ENCODE results near the gene CST6. TPM values are rescaled to one million over a fixed set of nuclear protein-coding genes. Genes with fewer than 3 reads are reported as not detected.

Gene CST6
- total RNA-seq, 1 donor from 2014 or later = not detected

DNA sequence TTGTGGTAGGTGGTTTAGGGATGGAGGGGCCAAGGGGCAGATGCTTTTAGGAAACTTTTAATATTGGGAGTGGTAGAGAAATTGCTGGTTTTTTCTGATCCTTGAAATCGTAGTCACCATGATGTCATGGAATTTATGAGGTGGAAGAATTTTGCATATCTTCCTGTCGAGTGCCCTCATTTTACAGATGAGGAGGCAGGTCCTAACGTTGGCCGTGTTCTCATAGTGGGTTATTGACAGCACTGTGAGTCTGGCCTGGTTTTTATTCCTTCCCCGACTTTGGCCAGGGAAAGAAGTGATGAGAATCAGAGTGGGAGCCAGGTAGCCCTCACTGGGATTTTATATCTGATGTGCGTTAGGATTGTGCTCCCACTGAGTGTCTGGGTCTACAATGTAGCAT is 49.5 kb downstream of the CST6 start:
- Histone ChIP-seq H3K9me3 (replicated peaks) (no peaks in the 10 kb centered on the region), H3K4me3 (no peak overlapping the region), H3K36me3 (peaks cover 100% of the 10 kb centered on the region), H3K4me1 (no peaks in the 10 kb centered on the region), H3K27me3 (ENCODE audit: low read depth) (no peaks in the 10 kb centered on the region), H3K27ac (replicated peaks) (no peak overlapping the region)
- intact Hi-C loops (cut with micrococcal nuclease) = no loop called here
- DNase-seq = no peak
- TF ChIP-seq, protein P1, sequence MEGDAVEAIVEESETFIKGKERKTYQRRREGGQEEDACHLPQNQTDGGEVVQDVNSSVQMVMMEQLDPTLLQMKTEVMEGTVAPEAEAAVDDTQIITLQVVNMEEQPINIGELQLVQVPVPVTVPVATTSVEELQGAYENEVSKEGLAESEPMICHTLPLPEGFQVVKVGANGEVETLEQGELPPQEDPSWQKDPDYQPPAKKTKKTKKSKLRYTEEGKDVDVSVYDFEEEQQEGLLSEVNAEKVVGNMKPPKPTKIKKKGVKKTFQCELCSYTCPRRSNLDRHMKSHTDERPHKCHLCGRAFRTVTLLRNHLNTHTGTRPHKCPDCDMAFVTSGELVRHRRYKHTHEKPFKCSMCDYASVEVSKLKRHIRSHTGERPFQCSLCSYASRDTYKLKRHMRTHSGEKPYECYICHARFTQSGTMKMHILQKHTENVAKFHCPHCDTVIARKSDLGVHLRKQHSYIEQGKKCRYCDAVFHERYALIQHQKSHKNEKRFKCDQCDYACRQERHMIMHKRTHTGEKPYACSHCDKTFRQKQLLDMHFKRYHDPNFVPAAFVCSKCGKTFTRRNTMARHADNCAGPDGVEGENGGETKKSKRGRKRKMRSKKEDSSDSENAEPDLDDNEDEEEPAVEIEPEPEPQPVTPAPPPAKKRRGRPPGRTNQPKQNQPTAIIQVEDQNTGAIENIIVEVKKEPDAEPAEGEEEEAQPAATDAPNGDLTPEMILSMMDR (IDR thresholded peaks at IDR 0.05; ENCODE audit: borderline replicate concordance) = no peak

DNA sequence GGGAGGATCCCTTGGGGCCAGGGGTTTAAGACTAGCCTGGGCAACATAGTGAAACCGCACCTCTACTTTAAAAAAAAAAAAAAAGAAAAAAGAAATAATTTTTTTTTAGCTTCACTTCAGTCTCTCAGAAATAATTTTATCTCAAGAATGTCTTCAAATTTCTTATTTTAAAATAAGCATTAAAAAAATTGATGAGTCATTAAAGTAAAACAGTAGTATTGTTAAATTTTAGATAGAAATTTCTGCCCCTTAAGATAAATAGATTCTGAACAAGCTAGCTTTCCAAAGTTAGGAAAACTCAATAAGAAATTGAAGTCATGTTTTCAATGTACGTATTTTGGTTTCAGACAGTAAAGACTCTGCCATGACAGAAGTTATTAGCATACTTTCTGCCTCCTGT is 50.6 kb downstream of the CST6 start:
- no peaks in the 10 kb centered on the region for H3K9me3 ChIP-seq (replicated peaks)
- no peak overlapping the region for H3K27ac ChIP-seq (replicated peaks)
- DNase-seq = no peak
- H3K27me3 ChIP-seq (ENCODE audit: low read depth) = no peaks in the 10 kb centered on the region
- intact Hi-C loops (cut with micrococcal nuclease) = no loop called here
- TF ChIP-seq, protein P1 (IDR thresholded peaks at IDR 0.05; ENCODE audit: borderline replicate concordance) = no peak
- H3K4me3 ChIP-seq = no peak overlapping the region
- H3K36me3 ChIP-seq = peaks cover 100% of the 10 kb centered on the region
- H3K4me1 ChIP-seq = peaks cover 2% of the 10 kb centered on the region

Other genes starting within 250 kb of the CST6 start
- gene AP5B1, start 231.0 kb upstream of the CST6 start, total RNA-seq = 5.4 TPM
- gene OVOL1, start 224.9 kb upstream of the CST6 start, total RNA-seq = not detected
- not detected for gene SNX32, start 178.0 kb upstream of the CST6 start, total RNA-seq
- 299 TPM for gene CFL1, start 153.8 kb upstream of the CST6 start, total RNA-seq
- 31.5 TPM for gene MUS81, start 151.6 kb upstream of the CST6 start, total RNA-seq
- gene EFEMP2, start 139.2 kb upstream of the CST6 start, total RNA-seq = 85.1 TPM
- 0.49 TPM for gene CTSW, start 132.2 kb upstream of the CST6 start, total RNA-seq
- 42.2 TPM for gene FIBP, start 123.5 kb upstream of the CST6 start, total RNA-seq
- gene CCDC85B, start 121.3 kb upstream of the CST6 start, total RNA-seq = 32.7 TPM
- gene FOSL1, start 111.6 kb upstream of the CST6 start, total RNA-seq = 0.47 TPM
- 37.3 TPM for gene C11orf68, start 92.9 kb upstream of the CST6 start, total RNA-seq
- 94.7 TPM for gene DRAP1, start 92.6 kb upstream of the CST6 start, total RNA-seq
- gene TSGA10IP, start 66.5 kb upstream of the CST6 start, total RNA-seq = not detected
- gene SART1, start 50.3 kb upstream of the CST6 start, total RNA-seq = 30.7 TPM
- 19.7 TPM for gene EIF1AD, start 9.9 kb upstream of the CST6 start, total RNA-seq
- 215 TPM for gene BANF1, start 9.5 kb upstream of the CST6 start, total RNA-seq
- not detected for gene CATSPER1, start 14.5 kb downstream of the CST6 start, total RNA-seq
- 1.3 TPM for gene GAL3ST3, start 37.2 kb downstream of the CST6 start, total RNA-seq
- gene SF3B2, start 40.4 kb downstream of the CST6 start, total RNA-seq = 75.5 TPM
- gene PACS1, start 58.3 kb downstream of the CST6 start, total RNA-seq = 54.9 TPM
- 34.1 TPM for gene KLC2, start 245.7 kb downstream of the CST6 start, total RNA-seq

Measured in left ventricle myocardium inferior (tissue), 1 donor.